Anterior cingulate cortex (tissue), 58 donors: Measurements from ENCODE around the gene PXYLP1.

Source experiments
- DNase-seq, 58 donors: peaks; one replicate each; lab custom pipeline; 2025; lab: John Stamatoyannopoulos, UW

Gene PXYLP1

DNA sequence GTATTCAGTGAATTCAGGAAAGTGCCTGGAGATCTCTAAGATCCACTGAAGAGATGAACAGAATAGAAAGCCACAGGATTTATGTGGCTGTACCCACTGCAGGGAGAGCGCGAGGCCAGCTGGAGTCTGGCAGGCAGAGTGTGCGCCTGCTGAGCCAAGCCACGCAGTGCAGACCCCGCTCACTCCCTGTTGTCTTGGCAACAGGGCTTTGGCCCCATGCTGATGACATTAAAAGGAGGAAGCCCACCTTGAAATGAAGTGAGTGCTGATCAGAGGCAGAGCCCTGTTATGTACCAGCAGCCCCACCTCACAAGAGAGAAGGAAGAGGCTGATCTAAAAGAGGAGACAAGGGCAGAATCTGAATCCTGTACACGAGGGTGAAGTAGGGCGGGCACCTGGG, 36.7 kb downstream of the PXYLP1 start:
- DNase-seq = no peak

DNA sequence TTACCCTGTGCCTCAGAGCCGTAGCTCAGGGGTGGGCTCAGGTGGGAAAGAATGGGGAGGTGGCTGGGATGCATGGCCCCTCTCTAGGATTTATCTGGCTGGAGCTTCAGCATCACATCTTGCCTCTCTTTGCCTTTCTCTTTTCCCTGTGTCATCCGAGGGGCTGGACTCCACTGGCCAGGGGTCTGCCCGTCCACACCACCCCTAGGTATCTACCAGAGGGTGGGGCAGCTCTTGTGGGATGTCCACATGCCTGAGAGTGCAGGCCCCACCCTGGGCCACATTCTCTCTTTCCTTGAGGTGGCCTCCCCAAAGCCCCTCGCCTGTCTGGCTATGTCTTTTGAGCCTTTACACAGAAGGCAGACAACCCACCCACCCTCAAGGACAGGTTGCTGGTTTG, 37.2 kb downstream of the PXYLP1 start:
- no peak for DNase-seq

DNA sequence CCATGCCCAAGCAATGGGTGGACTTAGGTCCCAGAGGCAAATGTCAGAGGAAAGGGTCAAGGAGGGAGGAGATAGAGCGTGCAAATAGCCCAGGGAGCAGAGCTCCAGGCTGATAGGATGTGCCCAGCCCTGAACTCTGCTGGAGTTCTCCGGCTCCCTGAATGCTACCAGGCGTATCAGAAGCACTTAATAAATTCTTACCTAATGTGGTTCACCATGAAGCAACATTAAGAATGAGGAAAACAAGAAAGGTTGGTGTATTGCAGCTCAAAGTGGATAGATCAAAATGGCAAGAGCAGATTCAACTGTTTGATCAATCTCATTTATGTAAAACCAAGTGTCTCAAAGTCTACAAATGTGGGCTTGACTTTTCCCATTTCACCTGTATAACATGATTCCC, 38.3 kb downstream of the PXYLP1 start:
- DNase-seq = no peak

DNA sequence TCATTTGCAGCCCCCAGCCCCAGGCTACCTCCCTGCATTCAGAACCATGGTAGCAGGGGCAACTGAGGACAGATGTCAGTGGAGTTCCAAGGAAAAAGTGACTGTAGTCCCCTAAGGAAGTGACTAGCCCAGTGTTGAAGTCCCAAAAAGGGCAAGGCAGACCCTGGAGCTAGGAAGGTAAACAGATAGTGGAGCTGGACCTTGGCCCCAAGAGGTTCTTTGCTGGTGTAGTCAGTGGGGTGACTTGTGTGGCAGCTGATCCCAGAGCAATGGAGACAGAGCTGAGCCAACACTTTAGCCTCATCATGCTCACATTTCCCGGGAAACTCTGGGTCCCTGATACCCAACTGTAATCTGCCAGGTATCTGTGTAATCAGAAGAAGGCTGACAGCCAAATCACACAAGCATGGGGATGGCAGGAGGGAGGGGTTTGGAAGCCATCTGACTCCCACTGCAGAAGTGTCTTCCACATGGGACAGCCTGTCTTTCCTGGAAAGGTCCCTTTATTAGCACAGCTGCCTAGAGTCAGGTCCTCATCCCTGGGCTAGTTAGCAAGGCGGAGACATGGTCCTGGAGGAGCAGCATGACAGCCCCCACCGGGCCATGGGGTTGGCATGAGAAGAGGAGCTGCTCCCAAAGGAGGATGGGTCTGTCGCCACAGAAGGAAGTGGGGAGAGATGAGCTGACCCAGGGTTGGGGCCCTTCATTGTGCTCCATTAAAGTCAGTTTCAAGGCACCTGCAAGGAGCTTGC, 39.8 kb downstream of the PXYLP1 start:
- no peak for DNase-seq

DNA sequence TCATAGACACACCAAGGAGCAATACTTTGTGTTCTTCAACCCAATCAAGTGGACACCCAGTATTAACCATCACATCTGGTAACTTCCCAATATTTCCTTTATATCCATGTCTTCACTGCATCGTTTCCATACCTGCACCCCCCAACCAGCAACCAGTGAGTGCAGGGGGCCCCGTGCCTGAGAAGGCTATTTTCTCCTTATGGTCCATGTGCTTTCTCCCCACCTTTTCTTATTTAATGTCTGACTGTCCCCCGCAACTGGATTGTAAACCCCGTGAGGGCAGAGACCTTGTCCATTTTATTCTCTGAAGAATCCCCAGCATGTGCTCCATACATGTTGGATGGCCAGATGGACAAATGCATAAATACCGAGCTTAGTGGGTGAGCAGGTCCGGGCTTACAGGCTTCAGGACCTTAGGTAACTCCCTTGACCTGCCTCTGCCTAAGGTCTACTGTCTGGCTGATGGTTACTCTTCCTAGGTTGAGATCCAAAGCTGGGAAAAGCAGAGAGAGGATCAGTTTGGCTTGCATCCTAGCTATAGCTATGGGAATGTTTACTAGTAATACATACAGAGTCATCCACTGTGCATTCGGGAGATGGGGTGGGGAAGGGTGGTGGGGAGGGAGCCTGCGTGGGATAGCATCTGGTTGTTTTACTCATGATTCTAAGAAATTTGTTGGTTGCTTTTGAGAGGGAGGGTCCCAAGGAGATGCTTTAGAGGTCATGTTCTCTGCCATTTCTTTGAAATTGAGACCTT, 41.5 kb downstream of the PXYLP1 start:
- no peak for DNase-seq

DNA sequence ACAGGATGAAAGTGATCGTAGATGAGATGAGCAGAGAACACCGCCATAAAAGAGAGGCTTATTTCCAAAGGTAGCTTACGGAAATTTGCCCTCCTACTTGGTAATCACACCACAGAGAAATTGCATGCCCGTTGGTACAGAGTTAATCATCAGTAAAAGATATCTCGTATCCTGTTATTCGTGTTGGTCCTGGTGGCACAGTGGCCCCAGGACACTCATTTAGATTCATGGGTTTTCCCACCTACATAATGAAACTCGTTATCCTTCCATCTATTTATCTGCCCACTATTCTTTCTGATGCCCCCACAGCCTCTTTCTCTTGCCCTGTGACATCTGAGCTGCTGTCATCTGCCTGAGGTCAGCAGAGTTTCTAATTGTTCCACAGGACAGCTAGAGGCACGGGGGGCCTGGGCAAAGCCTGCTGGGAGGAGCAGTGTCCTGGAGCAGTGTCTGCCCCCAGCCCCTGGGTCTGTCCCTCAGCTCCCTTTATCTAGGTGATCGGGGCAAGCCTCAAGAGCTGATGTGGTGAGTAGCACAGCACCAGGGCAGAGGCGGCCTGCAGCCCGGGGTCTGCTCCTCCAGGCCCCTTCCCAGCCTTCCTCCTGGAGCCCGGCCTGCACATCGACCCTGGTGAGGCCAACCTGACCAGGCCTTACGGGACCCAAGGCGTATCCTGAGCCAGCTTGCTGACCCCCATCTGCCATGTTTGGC, 42.2 kb downstream of the PXYLP1 start:
- no peak for DNase-seq

DNA sequence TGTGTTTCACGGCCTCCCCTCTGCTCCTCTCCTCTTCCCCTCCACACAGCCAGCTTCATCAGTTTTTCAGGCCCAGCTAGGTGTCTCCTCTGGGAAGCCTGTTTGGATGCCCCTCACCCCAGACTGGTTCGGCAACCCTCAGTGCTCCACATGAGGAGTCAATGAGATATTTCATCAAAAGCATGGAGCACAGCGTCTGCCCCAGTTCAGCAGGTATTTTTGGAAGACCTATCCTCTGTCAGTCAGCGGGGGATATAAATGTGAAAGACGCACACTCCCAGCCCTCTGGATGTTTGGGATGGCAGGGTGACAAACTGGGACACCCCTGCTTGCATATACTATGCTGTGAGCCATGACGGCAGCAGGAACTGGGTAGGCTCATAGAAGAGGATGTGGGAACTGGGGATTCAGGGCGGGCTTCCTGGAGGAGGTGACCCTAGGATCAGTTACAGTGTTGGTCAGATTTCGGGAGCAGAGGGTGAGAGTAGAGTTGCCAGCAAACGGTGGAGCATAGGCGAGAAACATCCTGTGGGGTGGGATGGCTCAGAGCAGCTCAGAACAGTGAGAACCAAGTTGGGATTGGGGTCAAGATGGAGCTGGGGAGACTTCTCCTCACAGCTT, 42.9 kb downstream of the PXYLP1 start:
- DNase-seq = no peak

DNA sequence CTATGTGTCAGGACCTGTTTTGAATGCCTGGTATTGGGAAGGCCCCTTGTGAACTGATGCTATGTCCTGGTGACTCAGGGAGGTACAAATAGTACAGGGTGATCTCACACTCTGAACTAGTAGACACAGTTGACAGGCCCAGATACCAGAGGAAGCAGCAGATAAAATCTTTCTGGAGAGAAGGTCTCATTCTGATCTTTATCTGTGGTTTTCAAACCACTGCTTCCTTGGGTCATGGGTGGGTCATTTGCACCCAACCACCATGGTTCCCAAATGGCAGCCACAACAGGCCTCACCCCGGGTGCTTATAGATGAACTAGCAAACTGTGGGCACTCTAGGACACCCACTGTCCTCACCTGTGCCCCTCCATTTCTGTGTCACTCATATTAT, 43.4 kb downstream of the PXYLP1 start:
- no peak for DNase-seq

DNA sequence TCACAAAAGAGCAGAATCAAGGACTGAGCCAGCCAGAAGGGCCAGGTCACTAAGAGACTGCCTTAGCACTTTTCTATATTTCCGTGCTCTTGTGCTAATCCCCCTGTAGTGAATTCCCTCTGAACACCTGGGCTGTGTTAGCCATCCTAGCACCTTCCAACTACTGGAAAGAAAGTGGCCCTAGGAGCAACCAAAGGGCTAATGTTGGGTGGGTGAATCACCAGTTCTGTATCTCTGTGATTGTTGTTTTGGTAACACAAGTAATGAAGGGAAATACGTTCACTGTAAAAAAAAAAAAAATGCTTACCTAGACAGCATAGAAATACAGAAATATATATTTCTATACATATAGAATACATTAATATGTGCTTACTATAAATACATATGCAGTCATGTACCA, 43.9 kb downstream of the PXYLP1 start:
- DNase-seq = no peak

DNA sequence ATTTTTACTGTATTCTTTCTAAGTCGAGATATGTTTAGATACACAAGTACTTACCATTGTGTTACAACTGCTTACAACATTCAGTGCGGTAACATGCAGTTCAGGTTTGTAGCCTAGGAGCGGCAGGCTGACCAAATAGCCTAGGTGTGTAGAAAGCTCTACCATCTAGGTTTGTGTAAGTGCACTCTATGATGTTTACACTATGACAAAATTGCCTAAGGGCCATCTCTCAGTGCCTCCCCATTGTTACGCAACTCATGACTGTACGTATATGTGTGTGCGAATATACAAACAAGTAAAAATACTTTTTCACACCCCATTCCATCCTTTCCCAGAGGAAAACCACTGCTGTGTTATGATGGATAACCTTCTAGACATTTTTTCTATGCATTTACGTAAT, 44.3 kb downstream of the PXYLP1 start:
- no peak for DNase-seq

DNA sequence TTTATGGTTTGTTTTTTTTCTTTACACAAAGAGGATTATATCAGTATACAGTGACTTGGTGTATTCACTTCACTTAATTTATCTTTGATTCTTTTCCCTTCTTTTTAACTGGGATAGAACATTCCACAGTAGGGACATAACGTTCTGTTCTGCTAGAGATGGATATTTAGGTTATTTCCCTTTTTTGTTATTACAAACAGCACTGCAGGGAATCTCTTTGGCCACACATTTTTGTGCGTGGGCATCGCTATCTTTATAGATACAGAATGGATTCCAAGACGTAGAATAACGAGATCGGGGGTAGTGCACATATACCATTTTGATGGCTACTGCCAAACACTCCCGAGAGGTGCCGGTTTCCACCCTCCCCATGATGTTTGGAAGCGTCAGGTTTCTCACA, 44.8 kb downstream of the PXYLP1 start:
- DNase-seq = peak in 1 of 58 donors; percentile 15

DNA sequence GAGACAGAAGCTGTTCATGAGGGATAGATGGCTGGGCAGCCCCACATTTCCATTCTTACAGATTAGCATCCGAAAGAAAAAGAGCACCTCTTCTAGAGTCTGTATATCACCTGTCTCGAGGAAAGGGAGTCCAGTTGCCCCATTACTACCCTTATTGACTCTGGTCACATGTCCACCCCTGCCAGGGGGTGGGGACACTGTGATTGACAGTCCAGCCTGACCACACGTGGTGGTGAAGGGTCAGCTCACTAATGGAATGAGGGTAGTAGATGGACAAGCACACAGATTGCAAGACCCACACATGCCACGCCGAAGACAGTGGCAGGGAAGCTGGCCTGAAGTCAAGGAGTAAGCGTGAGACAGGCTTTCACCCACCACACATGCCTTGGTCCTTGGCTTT, 45.8 kb downstream of the PXYLP1 start:
- DNase-seq = no peak

DNA sequence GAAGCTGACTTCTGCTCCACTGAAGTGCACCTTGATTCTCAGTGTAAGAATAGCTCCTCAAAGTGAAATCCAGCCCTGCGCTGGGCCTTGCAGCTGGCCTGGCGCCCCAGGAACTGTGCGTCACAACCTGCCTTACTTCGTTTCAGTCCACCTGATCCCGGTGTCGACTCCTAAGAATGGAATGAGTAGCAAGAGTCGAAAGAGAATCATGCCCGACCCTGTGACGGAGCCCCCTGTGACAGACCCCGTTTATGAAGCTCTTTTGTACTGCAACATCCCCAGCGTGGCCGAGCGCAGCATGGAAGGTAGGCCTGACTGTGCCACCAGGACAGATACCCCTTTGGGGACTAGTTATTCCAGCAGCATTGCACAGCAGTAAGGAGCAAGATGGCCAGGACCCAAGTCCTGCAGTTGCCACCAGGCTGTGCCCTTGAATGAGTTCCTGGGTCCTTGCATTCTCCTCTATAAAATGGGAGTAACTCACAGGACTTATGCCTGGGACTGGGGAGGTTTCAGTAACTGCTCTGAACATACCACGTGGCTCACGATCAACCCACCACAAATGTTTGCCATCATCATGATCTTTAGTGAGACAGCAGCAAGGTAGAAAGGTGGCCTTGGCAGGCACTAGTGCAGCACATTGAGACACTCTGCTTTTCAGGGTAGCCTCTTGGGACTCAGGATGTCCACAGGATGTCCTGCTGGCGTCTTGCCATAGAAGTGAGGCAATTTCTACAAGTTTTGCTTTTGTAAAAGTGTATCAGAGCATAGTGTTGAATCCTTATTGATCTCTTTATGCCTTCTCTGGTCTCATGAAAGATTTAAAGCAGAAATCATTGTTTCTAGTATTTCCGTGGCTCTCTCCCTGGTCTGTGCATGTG, 46.8 kb downstream of the PXYLP1 start:
- DNase-seq = no peak

DNA sequence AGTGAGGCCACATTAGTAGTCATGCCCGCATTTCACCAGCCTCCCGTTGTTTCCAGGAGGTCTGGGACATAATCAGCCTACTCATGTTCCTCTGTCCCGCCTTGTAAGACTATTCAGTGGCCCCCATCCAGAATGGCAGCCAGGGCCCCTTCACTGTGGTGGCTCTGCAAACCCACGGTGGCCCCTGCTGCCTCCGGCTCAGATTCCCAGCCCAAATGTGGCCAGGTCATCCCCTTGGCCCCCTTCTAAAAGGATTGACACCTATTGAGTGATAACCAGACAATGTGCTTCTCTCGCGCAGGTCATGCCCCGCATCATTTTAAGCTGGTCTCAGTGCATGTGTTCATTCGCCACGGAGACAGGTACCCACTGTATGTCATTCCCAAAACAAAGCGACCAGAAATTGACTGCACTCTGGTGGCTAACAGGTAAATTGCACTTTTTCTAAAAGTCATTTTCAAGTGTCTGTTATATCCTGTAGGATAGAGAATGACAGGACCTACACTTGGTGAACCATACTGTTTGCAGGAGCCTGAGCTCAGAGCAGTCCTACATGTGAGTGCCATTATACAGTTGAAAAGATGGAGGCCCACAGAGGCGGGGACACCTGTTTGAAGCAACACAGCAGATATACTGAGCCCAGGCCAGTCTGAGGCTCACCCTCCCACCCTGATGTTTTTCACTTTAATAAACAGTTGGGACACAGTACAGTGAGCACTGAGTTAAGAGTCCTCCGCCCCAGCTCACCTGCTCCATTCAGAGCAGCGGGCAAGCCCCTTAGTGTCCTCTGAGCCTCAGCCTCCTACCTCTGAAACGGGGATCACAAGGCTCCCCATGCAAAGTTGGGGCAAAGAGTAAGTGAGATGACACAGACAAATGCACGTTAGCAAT, 47.7 kb downstream of the PXYLP1 start:
- DNase-seq = peak in 4 of 58 donors; percentile 5 to 30 (median 21)

DNA sequence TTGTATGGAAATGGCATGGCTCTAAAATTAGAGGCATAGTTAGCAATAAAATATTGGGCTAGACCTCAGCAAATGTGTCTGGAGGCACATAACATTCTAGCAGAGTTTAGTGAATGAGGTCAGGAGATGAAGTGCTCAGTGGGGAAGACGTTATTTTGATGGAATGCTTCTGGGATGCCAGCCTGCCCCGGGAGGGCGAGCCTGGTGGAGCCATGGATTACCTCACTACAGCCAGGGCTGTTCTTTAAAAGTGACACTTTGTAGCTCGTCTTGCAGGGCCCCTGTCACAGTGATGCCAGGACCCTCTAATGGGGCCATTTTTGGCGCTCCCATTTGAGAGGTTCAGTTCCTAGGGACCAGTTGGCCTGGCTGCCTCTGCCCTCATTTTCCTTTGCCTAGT, 48.5 kb downstream of the PXYLP1 start:
- peak in 10 of 58 donors; percentile 17 to 67 (median 36) for DNase-seq

DNA sequence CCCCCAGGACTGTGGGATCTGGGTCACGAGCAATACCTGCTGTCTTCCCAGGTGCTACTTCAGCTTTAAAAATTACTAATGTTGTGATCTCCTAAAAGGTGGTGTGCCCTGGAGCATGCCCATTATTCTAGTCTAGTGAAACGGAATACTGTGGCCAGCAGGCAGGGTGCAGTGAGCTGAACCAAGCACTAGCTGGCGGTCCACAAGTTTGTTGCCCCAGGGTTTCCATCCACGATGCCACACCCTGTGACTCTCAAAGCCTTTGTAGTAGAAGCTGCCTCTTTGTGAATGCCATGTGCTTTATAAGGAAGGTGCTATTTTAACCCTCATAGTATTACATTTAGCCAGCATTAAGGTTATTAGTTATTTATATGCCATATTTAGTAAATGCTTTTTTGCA, 49.1 kb downstream of the PXYLP1 start:
- peak in 1 of 58 donors; percentile 20 for DNase-seq

DNA sequence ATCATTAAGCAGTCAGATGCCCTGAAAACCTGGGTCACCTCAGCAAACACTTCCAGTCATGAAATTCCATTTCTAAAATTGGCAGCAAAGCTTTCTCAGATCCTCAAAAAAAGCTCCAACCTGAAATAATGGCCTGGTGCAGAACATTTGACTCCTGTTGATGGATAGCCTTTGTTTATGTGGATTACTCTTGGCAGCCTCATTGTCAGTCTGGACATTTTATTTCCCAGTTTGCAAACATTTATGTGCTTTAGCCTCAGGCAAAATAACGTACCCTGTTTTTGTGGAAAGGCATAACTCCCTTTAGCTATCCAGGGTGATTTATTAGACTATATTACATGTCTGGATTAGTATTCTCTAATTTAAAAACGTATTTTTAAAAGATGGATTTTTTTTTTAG, 53.9 kb downstream of the PXYLP1 start:
- DNase-seq = no peak

DNA sequence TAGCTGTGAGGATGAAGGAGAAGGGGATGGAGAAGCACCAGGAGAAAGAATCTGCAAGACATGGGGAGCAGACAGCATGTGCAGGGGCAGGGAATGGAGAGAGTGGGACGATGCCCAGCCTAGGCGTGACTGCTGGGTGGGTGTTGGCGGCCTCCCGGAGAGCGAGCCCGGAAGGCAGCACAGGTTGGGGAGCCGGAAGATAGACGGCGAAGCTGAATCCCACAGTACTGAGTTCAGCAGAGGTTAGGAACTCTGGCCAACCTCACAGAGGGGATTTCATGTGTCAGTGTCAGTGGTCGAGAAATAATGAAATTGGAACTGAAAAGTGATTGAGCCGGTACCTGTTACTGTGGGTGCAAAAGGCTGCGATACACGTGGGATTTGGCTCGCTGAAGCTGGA, 55.2 kb downstream of the PXYLP1 start:
- no peak for DNase-seq

DNA sequence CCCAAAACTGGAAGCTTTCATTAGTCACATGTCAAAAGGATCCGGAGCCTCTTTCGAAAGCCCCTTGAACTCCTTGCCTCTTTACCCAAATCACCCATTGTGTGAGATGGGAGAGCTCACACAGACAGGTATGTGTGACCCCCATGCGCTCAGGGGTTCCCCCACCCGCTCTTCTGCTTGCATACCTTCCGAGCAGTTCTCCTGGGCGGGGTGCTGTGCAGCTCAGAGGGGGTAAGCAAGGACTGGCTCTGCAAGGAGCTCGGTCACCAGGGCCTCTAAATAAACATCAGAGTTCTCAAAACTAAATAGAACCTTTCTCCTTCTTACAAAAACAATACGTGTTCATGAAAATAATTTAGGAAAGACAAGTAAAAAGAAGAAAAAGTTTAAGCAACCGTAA, 55.7 kb downstream of the PXYLP1 start:
- DNase-seq = no peak
